Loucy (cell line): ENCODE data around the gene CIRBP.

ENCODE experiments used
- EZH2phosphoT487 ChIP-seq: fragments of 200-600 bp; IDR thresholded peaks from 2 replicates; pipeline ENCODE4 v1.6.1; 2018; ENCODE audit warnings: antibody characterized with exemption, mild to moderate bottlenecking, moderate library complexity, borderline replicate concordance
- TF ChIP-seq, protein P1 (sequence below): fragments of 200-600 bp; sonication (generic); conservative IDR thresholded peaks from 2 replicates; pipeline ENCODE4 v1.5.1; 2014; ENCODE audit warnings: mild to moderate bottlenecking, antibody characterized with exemption, low read length

- TF ChIP-seq, protein P1, sequence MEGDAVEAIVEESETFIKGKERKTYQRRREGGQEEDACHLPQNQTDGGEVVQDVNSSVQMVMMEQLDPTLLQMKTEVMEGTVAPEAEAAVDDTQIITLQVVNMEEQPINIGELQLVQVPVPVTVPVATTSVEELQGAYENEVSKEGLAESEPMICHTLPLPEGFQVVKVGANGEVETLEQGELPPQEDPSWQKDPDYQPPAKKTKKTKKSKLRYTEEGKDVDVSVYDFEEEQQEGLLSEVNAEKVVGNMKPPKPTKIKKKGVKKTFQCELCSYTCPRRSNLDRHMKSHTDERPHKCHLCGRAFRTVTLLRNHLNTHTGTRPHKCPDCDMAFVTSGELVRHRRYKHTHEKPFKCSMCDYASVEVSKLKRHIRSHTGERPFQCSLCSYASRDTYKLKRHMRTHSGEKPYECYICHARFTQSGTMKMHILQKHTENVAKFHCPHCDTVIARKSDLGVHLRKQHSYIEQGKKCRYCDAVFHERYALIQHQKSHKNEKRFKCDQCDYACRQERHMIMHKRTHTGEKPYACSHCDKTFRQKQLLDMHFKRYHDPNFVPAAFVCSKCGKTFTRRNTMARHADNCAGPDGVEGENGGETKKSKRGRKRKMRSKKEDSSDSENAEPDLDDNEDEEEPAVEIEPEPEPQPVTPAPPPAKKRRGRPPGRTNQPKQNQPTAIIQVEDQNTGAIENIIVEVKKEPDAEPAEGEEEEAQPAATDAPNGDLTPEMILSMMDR: no peak
- no peak for TF ChIP-seq EZH2phosphoT487
Observed at GRCh38 chr19:1308718-1309117, 39.6 kb downstream of the CIRBP start.
